LNCaP clone FGC (cell line): Measurements from ENCODE around the gene HARBI1.

Experiments
- DNase-seq: peaks from one replicate; pipeline ENCODE4 v3.0.0-alpha.2; 2011; ENCODE audit warnings: low read depth
- H3K4me3 ChIP-seq: 2 replicates; pipeline ENCODE4 v1.5.1; 2011; ENCODE audit warnings: mild to moderate bottlenecking, low read depth, low read length, control low read depth
- CTCF ChIP-seq: IDR thresholded peaks from 2 replicates; pipeline ENCODE4 v1.5.1; 2012; ENCODE audit warnings: mild to moderate bottlenecking; ENCODE audit not compliant: control insufficient read depth, insufficient read depth; ENCODE audit errors: extremely low read depth

Gene HARBI1

DNA sequence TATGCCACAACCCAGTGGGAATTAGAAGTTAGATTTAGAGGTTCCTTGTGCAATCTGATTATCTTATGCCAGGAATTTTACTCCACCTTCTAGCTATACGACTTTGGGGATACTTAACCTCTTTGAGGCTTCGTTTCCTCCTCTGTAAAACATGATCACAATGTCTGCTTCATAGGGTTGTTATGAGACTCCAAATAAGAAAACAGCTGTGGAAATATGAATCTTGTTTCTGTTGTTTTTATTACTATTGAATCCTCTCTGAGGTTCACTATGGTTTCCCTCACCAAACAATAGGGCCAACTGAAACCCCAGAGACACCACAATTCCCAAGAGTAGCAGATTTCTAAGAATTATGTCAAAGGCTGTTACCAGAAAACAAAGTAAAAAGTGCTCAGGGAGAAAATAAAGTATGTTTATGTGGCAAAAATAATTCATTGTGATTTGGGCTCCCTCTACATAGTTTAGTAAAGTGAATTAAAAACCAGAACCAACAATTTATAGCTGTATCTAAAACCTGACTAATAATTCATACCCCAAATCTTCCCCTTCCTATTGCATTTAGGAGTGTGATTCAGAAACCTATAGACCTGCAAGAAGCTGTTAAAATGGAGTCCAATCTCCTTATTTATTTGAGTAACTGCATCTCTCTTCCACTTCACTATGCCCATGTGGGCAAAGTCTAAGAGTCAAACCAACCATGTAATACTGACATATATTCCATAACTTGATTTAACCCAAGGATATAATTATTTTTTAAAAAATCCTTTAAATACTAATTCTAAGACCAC lies 61.6 kb downstream of the HARBI1 start:
- no peak for DNase-seq
- no peak overlapping the region for H3K4me3 ChIP-seq
- no peak for TF ChIP-seq CTCF

DNA sequence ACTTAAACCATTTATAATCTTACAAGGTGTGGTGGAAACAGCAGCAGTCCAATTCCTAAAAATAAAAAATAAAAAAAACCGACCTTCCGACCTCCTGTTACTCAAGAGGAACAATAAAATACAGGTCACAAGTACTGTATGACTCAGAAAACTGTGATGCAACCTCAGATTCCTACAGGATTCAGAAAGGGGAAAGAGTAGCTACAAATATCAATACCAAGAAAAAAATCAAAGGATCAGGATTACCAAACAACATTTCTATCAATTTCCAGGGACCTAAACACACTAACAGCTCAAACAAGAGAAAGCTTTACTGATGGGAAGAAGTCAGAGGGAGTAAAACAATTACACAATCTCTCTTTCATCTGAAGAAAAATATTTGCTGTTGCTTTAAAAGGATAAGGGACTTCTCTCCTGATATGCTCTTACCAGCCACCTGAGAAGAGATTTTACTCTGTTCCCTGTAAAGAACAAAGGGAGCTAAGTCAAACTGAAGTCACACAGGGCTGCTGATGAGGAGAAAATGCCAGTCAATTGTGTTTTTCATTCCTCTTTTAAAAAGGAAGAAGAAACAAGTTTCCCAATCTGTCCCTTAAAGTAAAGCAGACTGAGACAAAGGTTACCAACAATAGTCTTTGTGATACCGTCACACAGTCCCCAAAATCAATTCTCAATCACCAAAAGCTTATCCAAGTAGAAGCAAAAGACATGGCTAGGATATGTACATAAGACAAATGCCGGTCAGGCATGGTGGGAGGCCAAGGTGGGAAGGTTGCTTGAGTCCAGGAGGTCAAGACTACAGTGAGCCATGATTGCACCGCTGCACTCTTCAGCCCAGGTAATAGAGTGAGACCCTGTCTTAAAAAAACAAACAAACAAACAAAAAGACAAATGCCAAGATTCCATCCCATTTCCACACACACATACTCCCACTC lies 62.5 kb downstream of the HARBI1 start:
- TF ChIP-seq CTCF: no peak
- no peak overlapping the region for H3K4me3 ChIP-seq
- DNase-seq: peak; percentile 56

- no peak overlapping the region for H3K4me3 ChIP-seq
- no peak for DNase-seq
- TF ChIP-seq CTCF: no peak
These were observed 63.2 kb downstream of the HARBI1 start for GRCh38 chr11:46553814-46554212.
